ENCODE results near the gene TRPM1.

Gene TRPM1

GRCh38 chr15:31013863-31014607, 87.5 kb downstream of the TRPM1 start:
- no peak for DNase-seq

GRCh38 chr15:31012455-31012854, 89.1 kb downstream of the TRPM1 start:
- DNase-seq: no peak

GRCh38 chr15:31010036-31010435, 91.5 kb downstream of the TRPM1 start:
- DNase-seq: no peak

- no peak for DNase-seq
These were observed 95.9 kb downstream of the TRPM1 start for GRCh38 chr15:31005660-31006059.

GRCh38 chr15:31004220-31004733, 97.2 kb downstream of the TRPM1 start:
- DNase-seq: no peak

- DNase-seq: no peak
These were observed 99.8 kb downstream of the TRPM1 start for GRCh38 chr15:31001702-31002101.

- DNase-seq: no peak
These were observed 101.8 kb downstream of the TRPM1 start for GRCh38 chr15:30999729-31000128.

- DNase-seq: no peak
These were observed 104.3 kb downstream of the TRPM1 start for GRCh38 chr15:30997270-30997669.

- no peak for DNase-seq
These were observed 109.2 kb downstream of the TRPM1 start for GRCh38 chr15:30992249-30992864.

GRCh38 chr15:30991255-30992235, 110.0 kb downstream of the TRPM1 start, which contains the start of gene MTMR10:
TSS of gene MTMR10 (minus strand) at chr15:30991628. CDS start at chr15:30991506, 122 bp downstream.
- DNase-seq: peak in 1 of 2 experiments; percentile 5

GRCh38 chr15:30990446-30991254, 110.9 kb downstream of the TRPM1 start:
- DNase-seq: no peak

- no peak for DNase-seq
These were observed 111.5 kb downstream of the TRPM1 start for GRCh38 chr15:30990036-30990435.

GRCh38 chr15:30985081-30985531, 116.4 kb downstream of the TRPM1 start:
- DNase-seq: no peak

GRCh38 chr15:30984542-30984941, 117.0 kb downstream of the TRPM1 start:
- DNase-seq: no peak

GRCh38 chr15:30984118-30984517, 117.4 kb downstream of the TRPM1 start:
- DNase-seq: no peak

- no peak for DNase-seq
These were observed 122.1 kb downstream of the TRPM1 start for GRCh38 chr15:30979457-30979856.

- no peak for DNase-seq
These were observed 123.2 kb downstream of the TRPM1 start for GRCh38 chr15:30978328-30978727.

- DNase-seq: no peak
These were observed 127.4 kb downstream of the TRPM1 start for GRCh38 chr15:30974112-30974511.

- no peak for DNase-seq
These were observed 128.1 kb downstream of the TRPM1 start for GRCh38 chr15:30973379-30973778.

GRCh38 chr15:30969724-30970123, 131.8 kb downstream of the TRPM1 start:
- no peak for DNase-seq

GRCh38 chr15:30963681-30964080, 137.8 kb downstream of the TRPM1 start:
- no peak for DNase-seq

GRCh38 chr15:30962659-30963058, 138.9 kb downstream of the TRPM1 start:
- no peak for DNase-seq
